SK-N-MC (cell line): Measurements from ENCODE around the gene ZNF658.
A peak's percentile ranks its signal among the peaks of the same experiment; 100 is the strongest.
"Not testable (repeated sequence)": the region's sequence is repeated elsewhere in the genome, so short reads cannot be mapped to it uniquely, and the experiment has no call there.

Experiments
- DNase-seq: peaks from one replicate; pipeline ENCODE4 v3.0.0-alpha.2; 2011; ENCODE audit warnings: low read depth, low spot score
- H3K27ac ChIP-seq: fragments of 200-600 bp; sonication (generic); 2 replicates; pipeline ENCODE4 v1.5.1; 2016; ENCODE audit warnings: mixed run types
- H3K36me3 ChIP-seq: fragments of 200-600 bp; sonication (generic); 2 replicates; pipeline ENCODE4 v1.6.1; 2017; ENCODE audit warnings: antibody characterized with exemption, low read length, mixed read lengths; ENCODE audit not compliant: insufficient read depth
- H3K4me3 ChIP-seq: fragments of 200-600 bp; sonication (generic); 2 replicates; pipeline ENCODE4 v1.5.1; 2016
- H3K9ac ChIP-seq: fragments of 200-600 bp; sonication (generic); 2 replicates; pipeline ENCODE4 v1.8.0; 2017; ENCODE audit warnings: mixed run types, mixed read lengths; ENCODE audit not compliant: insufficient read length
- H3K9me3 ChIP-seq: fragments of 200-600 bp; sonication (generic); 2 replicates; pipeline ENCODE4 v1.6.1; 2017; ENCODE audit warnings: low read depth, mild to moderate bottlenecking, antibody characterized with exemption, low read length, moderate library complexity, mixed read lengths

ZNF658 gene

GRCh38 chr9:66900490-66901131 lies at the start of gene ZNF658:
ZNF658 (plus strand) TSS chr9:66900725; CDS start chr9:66903562, 2,837 bp downstream.
- H3K9me3 ChIP-seq, H3K36me3 ChIP-seq, H3K9ac ChIP-seq, H3K27ac ChIP-seq: not testable (repeated sequence)
- peak within 1 kb of the TSS; percentile 73 for H3K4me3 ChIP-seq
- DNase-seq = peak; percentile 32

- not testable (repeated sequence) for H3K4me3 ChIP-seq, H3K36me3 ChIP-seq
Observed at GRCh38 chr9:66861732-66862131, 38.8 kb upstream of the ZNF658 start.

GRCh38 chr9:66868660-66869059 lies 31.9 kb upstream of the ZNF658 start:
- H3K9me3 ChIP-seq, H3K27ac ChIP-seq, DNase-seq, H3K36me3 ChIP-seq, H3K9ac ChIP-seq, H3K4me3 ChIP-seq: not testable (repeated sequence)

More at GRCh38 chr9:66861732-66862131, 38.8 kb upstream of the ZNF658 start:
- not testable (repeated sequence) for H3K9ac ChIP-seq, H3K9me3 ChIP-seq, H3K27ac ChIP-seq, DNase-seq

GRCh38 chr9:66880605-66881004 lies 19.9 kb upstream of the ZNF658 start:
- not testable (repeated sequence) for H3K27ac ChIP-seq, H3K9me3 ChIP-seq, H3K4me3 ChIP-seq, DNase-seq, H3K36me3 ChIP-seq, H3K9ac ChIP-seq

- H3K9me3 ChIP-seq, DNase-seq: not testable (repeated sequence)
Observed at GRCh38 chr9:66881847-66882246, 18.7 kb upstream of the ZNF658 start.

GRCh38 chr9:66890334-66890733 lies 10.2 kb upstream of the ZNF658 start:
- not testable (repeated sequence) for H3K4me3 ChIP-seq, H3K36me3 ChIP-seq

More at GRCh38 chr9:66881847-66882246, 18.7 kb upstream of the ZNF658 start:
- not testable (repeated sequence) for H3K4me3 ChIP-seq, H3K9ac ChIP-seq, H3K36me3 ChIP-seq, H3K27ac ChIP-seq

GRCh38 chr9:66901141-66901540 lies 616 bp downstream of the ZNF658 start:
- not testable (repeated sequence) for H3K9me3 ChIP-seq, H3K9ac ChIP-seq, DNase-seq, H3K27ac ChIP-seq, H3K36me3 ChIP-seq
- H3K4me3 ChIP-seq = peak overlapping the region; percentile 73

More at GRCh38 chr9:66890334-66890733, 10.2 kb upstream of the ZNF658 start:
- H3K9me3 ChIP-seq, H3K9ac ChIP-seq, DNase-seq, H3K27ac ChIP-seq: not testable (repeated sequence)

GRCh38 chr9:66909560-66909959 lies 9.0 kb downstream of the ZNF658 start:
- H3K4me3 ChIP-seq, H3K36me3 ChIP-seq, H3K9ac ChIP-seq, H3K9me3 ChIP-seq, H3K27ac ChIP-seq, DNase-seq: not testable (repeated sequence)

GRCh38 chr9:66920072-66920471 lies 19.5 kb downstream of the ZNF658 start:
- not testable (repeated sequence) for DNase-seq, H3K9me3 ChIP-seq, H3K36me3 ChIP-seq, H3K9ac ChIP-seq, H3K4me3 ChIP-seq, H3K27ac ChIP-seq

- H3K9ac ChIP-seq, H3K9me3 ChIP-seq, DNase-seq, H3K4me3 ChIP-seq, H3K36me3 ChIP-seq, H3K27ac ChIP-seq: not testable (repeated sequence)
Observed at GRCh38 chr9:66936194-66936870, 35.8 kb downstream of the ZNF658 start.

- not testable (repeated sequence) for H3K36me3 ChIP-seq, H3K4me3 ChIP-seq, DNase-seq, H3K9ac ChIP-seq, H3K9me3 ChIP-seq, H3K27ac ChIP-seq
Observed at GRCh38 chr9:66937662-66938061, 37.1 kb downstream of the ZNF658 start.

GRCh38 chr9:66938322-66938721 lies 37.8 kb downstream of the ZNF658 start:
- not testable (repeated sequence) for H3K9ac ChIP-seq, H3K27ac ChIP-seq, H3K9me3 ChIP-seq, H3K36me3 ChIP-seq, DNase-seq, H3K4me3 ChIP-seq

GRCh38 chr9:66939878-66940830 lies 39.6 kb downstream of the ZNF658 start:
- H3K9ac ChIP-seq, H3K36me3 ChIP-seq, H3K4me3 ChIP-seq, H3K27ac ChIP-seq, DNase-seq, H3K9me3 ChIP-seq: not testable (repeated sequence)
